GOT3 (cell line): ENCODE data around the gene LRG1.

ENCODE experiments used
- DNase-seq: peaks from one replicate; lab custom pipeline; 2025; ENCODE audit warnings: mixed read lengths; lab: John Stamatoyannopoulos, UW

LRG1 gene, protein sequence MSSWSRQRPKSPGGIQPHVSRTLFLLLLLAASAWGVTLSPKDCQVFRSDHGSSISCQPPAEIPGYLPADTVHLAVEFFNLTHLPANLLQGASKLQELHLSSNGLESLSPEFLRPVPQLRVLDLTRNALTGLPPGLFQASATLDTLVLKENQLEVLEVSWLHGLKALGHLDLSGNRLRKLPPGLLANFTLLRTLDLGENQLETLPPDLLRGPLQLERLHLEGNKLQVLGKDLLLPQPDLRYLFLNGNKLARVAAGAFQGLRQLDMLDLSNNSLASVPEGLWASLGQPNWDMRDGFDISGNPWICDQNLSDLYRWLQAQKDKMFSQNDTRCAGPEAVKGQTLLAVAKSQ

GRCh38 chr19:4539693-4540581, at the start of gene LRG1:
Gene LRG1 (minus strand): TSS chr19:4540036. CDS start chr19:4540013, 23 bp downstream.
- DNase-seq = no peak

DNA sequence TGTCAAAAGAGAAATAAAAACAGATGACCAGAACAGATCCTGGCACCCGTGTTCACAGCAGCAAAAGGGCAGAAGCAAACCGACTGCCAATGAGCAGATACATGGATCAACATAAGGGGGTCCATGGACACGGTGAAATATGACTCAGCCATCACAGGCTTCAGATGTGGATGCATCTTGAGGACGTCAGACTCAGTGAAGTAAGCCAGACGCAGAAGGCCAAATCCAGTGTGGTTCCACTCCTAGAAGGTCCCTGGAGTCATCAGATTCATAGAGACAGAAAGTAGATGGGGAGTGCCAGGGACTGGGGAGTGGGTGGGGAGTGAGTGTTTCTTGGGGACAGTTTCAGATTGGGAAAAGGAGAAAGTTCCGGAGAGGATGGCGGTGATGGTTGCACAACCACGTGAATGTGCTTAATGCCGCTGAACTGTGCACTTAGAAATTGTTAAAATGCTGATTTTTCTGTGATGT, 48.5 kb upstream of the LRG1 start:
- no peak for DNase-seq

DNA sequence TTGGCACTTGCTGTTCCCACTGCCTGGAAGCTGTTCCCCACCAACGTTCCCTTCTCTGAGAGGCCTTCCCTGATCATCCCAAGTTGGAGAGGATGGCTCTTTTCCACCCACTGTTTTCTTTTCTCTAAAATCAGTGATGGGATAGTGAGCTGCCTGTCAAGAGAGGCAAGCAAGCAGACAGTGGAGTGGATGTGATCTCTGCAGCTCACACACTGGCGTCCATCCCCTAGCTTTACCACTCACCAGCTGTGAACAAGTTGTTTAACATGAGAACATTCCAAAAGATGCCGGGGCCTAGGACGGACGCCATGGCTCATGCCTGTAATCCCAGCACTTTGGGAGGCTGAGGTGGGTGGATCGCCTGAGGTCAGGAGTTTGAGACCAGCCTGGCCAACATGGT, 47.7 kb upstream of the LRG1 start:
- DNase-seq = no peak

DNA sequence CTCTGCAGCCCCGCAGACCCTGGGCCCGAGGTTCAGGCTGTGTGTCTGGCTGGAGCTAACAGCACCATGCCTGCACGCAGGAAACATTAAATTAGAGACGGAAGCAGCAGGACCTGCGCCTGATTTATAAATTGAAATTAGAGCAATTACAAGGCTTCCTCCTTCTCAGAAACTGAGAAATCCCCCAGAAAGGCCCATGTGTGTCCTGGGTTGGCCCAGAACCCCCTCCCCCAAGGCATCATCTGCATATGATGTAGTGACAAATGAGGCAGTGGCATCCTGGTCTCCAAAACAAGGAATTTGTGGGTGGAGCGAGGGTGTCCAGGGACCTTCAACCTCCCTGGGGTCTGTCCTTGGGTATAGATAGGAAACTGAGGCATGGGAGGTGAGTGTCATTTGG, 46.9 kb upstream of the LRG1 start:
- no peak for DNase-seq

DNA sequence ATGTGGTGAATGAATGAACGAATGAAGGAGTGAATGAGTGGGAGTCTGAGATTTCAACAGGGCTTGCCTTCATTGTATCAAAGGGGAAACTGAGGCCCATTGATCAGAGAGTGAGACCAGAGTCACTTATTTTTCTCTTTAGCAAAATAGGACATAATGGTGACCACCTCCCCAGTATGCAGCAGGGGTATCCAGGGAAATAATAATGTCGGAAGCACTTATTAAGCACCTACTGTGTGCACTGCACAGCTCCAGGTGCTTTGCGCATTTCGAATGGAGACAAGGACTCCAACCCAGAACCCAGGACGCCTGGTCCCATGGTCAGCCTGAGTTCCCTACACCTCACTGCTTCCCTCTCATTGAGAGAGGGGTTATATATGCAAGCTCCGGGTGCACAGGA, 46.4 kb upstream of the LRG1 start:
- DNase-seq = no peak

DNA sequence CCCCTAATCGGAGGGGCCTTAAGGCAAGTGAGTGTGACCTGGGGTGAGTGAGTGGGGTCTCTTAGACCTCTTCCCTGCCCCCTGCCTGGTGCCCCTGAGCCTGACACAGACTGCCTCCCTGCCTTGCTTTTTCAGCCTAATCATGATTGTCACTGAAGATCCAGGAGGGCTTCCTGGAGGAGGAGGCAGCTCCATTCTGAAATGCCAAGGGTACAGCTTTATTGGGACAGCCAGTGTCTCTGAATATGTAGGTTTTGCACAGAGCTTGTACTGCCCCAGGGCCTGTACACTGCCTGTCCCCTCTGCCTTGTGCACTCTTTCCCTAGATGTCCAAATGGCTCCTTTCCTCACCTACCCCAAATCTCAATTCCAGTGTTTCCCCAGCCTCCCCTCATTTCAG, 45.7 kb upstream of the LRG1 start:
- DNase-seq = no peak

DNA sequence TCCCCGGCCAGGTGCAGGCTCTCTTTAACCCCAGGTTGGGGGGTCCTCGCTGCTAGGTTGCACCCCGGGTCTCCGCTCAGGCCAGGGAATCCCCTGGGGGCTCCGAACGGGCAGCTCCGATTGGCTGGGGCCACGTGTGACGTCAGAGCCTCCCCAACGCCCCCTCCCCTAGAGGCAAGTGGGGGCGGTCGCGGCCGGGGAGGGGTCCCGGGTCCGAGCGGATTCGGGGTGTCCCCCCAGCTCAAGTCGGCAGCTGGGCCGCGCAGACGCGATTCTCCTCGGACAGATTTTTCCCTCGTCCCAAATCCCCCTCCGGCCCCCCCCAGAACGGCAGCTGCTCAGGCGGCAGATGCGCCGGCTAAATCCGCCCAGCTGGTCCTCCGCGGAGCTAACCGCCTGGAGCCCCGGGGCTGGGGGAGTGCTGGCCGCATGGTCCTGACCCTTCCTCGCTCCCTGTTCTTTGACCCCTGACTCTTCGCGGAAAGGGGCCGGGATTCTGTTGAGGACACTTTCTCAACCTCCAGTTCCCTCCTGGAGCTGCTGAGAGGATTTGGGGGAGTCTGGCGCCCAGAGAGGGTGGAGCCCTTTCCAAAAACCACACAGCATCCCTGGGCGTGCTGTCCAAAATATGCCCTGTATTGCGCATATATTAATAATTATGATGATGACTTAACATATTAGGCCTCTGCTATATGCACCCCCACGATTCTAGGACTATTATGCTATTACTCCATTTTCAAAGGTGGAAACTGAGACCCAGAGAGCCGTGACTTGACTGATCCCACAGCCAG, 45.0 kb upstream of the LRG1 start:
- DNase-seq = no peak

DNA sequence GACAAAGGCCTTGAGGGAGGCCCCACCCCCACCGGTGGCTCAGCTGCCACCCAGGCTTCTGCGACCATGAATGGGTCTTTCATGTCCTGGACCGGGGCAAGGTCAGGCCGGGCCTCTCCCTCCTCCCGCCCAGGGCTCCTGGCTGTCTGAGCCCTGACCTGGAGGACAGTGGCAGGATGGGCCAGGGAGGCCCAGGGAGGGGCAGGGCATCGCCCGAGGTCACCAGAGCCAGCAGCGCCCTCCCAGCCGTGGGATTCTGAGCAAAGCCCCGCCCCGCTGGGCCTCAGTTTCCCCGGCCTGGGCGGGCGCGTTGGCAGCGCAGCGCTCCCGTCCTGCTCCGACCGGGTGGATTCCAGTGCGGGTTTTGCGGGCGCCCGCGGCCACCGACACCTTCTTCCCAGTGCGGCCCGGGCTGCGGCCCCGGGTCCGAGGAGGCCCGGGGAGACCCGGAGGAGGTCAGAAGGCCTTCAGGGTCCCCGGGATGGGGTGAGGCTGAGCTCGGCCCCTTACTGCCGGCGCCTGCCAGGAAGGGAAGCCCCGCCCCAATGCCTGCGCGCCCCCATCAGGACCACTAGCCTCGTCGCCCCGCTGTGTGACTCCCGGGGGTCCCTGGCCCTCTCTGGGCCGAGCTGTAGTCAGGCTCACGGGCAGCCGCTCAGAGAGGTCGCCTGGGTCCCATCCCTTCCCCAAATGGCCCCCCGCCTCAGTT, 44.3 kb upstream of the LRG1 start:
- no peak for DNase-seq

- DNase-seq = no peak
These were observed 43.4 kb upstream of the LRG1 start for GRCh38 chr19:4582980-4583842.

GRCh38 chr19:4581666-4582553, 42.1 kb upstream of the LRG1 start:
- DNase-seq = no peak

- DNase-seq = no peak
These were observed 41.3 kb upstream of the LRG1 start for GRCh38 chr19:4580961-4581665.

DNA sequence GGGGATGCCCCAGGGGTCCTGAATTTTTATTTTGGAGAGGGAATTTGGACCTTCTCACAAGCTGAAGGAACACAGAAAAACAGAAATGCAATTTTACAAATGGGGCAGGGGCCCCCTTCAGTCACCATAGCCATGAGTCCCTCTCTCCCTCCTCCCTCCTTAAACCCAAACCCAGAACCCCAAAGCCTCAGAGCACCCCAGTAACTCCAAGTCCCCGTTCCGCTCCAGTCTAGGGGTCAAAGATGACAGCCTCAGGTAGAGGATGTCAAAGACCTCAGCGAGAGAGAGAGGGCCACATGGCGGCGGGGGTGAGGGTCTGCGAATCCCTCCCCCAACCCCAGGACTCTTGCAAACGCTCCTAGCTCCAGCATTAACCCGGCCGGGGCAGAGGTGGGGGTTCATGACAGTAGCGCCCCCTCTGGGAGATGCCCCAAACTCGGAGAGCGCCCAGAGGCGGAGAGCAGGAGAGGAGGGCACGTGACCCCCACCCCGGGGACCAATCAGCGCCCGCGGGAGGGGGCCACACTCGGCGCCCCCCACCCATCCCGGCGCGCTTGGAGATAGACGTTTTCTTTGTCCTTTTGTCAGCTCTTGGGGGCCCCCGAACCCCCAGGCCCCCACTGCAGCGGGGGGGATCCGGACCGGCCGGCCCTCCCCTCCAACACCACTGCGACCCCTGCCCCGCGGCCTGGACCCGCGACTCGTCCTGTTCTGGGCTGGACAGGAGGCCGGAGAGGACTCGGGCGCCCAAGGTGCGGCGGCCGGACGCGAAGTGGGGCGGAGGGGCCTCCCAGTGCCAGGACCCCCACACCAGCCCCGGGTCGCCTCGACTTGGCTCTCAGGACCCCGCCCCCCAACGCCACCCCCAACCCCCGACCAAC, 40.4 kb upstream of the LRG1 start:
- no peak for DNase-seq

- no peak for DNase-seq
These were observed 39.6 kb upstream of the LRG1 start for GRCh38 chr19:4579389-4579788.

DNA sequence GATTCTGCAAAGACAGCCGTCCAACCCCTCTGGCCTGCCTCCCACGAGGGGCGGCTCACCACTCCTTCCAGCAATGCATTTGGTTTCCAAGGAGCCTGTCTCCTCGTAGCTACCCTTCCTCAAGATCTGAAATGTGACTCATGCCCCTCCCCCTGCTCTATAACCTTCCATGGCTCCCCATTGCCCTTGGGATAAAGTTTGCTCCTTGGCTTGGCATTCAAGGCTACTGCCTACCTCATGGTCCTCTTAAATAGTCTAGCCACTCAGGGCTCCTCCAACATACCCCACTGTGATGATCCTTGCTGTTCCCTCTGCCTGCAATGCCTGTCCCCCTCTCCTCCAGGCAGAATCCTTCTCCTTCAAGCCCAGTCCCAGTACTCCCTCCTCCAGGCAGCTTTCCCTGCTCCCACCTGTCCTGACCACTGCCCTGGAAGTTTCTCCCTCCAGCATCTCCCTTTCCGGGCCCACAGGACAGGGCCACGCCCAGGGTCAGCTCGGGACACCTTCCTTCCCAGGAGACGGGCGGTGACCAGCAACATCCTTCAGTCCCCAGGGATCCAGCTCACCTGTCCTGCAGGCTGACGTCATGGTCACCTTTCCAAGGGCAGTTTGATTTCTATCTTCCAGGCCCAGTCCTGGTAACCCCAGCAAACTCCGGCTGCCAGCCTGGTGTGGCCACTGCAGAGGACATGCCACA, 38.9 kb upstream of the LRG1 start:
- no peak for DNase-seq

DNA sequence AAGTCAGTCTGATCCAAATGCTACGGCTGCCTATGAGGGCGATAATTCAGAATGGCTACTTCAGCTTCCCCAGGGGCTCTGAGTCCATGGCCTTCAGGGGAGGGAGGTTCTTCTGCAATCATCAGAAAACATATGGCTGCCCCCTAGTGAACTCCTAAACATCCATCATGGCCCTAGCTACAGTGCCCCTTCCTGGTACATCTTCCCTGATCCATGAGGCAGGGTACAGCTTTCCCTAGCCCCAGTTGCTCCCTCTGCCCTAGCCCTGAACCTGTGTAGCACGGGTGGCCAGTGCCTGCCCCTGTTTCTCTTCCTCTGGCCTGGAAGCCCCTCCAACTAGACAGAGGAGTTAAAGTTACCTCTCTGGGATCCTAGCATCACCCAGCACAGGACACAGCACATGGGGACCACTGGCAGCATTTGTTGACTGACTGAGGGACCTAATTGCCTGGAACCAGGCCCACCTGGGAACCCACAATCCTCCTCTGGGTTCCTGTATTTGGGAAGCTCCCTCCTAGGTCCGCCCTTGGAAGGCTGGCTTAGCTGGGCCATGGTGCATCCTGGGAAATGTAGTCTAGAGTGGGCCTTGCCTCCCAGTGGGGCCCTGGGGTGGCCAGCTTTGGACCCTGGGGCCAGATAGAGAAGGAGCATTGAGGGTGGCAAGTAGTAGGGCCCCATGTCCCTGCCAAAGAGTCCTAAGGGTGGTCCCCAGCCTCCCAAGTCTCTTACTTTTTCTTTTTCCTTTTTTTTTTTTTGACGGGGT, 37.4 kb upstream of the LRG1 start:
- DNase-seq = no peak
